Measurements from ENCODE around the gene NOM1. TPM values are rescaled to one million over a fixed set of nuclear protein-coding genes. Genes with fewer than 3 reads are reported as not detected.

The NOM1 gene
- total RNA-seq, 4 donors from 2014 or later, result 2.6 to 26.2 (median 20.4) TPM

DNA sequence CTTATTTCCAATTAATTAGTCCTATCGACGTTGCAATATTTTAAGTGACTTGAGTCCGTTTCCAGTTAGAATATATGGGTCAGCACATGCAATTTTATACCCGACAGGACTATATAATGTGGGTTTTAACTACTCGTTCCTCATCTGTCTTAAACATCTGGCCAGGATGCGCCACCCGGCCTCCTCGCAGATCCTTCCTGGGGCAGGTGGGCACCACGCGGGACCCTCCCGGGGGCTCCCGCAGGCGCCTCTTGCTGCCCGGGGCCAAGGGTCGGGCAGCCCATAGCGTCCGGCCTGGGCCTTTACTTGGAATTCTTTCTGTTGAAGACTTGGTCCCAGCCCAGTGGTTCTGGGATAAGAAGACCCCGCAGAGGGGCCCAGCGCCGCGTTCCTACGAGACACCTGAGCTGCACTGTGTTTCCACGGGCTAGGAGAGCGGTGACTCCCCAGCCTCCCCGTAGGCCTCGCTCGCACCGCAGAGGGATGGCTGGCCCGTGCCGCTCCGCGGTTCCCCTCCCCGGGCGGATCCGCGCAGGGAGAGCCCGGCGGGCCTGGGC is 71.1 kb downstream of the NOM1 start:
- intact Hi-C loops (cut with DNase I; ENCODE audit: low total_unique reads), result no loop called here
- TF ChIP-seq POLR2A (IDR thresholded peaks at IDR 0.05), result no peak
- TF ChIP-seq CTCF (IDR thresholded peaks at IDR 0.05), result no peak
- H3K27ac ChIP-seq, result no peak overlapping the region
- H3K4me1 ChIP-seq, result peaks cover 0 to 10% of the 10 kb centered on the region in 2 donors
- H3K4me3 ChIP-seq, result no peak overlapping the region
- no peaks in the 10 kb centered on the region for H3K36me3 ChIP-seq
- H3K27me3 ChIP-seq, result peaks cover 21 to 78% of the 10 kb centered on the region in 2 donors
- H3K9me3 ChIP-seq, result no peaks in the 10 kb centered on the region
- DNase-seq, result no peak

DNA sequence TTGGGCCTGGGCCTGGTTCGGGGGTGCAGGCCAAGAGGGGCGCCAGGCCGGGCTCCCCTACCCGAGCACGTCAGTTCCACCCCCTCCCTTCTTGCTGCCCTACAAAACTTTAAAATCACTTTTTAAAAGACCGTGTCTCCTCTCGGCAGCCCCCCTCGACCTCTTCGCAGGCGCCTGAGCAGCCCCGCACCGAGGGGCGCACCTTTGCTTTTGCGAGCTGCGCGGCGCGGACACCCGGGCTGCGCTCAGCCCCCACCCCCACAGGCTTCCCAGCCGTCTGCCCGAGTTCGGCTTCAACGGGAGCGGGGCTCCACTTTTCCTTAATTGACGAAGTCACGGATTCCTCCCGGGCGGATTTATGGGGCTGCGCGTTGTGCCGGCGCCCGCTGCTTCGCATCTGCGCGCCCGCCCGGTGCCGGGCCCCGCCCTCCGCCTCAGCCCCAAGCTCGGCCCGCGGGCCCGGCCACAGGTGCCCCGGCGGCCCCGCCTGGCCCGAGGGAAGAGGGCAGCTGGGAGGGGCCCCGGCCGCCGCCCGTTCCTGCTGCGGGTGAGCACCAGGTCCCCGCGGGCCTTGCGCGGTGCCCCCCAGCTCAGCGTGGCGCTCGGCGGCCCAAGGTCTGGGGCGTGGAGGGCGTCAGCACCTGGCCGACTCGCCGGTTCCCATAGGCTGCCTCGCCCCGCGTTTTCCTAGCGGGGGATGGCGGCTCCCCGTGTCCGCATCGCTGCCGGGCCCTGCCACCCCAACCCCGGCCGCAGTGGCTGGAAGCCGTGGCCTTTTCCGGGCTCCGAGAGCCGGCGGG is 71.8 kb downstream of the NOM1 start:
- Histone ChIP-seq H3K9me3 (no peaks in the 10 kb centered on the region), H3K27me3 (peaks cover 21 to 76% of the 10 kb centered on the region in 2 donors), H3K36me3 (no peaks in the 10 kb centered on the region), H3K4me3 (no peak overlapping the region), H3K27ac (no peak overlapping the region), H3K4me1 (peaks cover 0 to 10% of the 10 kb centered on the region in 2 donors)
- DNase-seq, result no peak
- intact Hi-C loops (cut with DNase I; ENCODE audit: low total_unique reads), result no loop called here
- no peak for TF ChIP-seq POLR2A (IDR thresholded peaks at IDR 0.05)
- TF ChIP-seq CTCF (IDR thresholded peaks at IDR 0.05), result no peak

- peaks cover 21 to 70% of the 10 kb centered on the region in 2 donors for H3K27me3 ChIP-seq
Observed at GRCh38 chr7:157021871-157022680, 72.6 kb downstream of the NOM1 start.

More at GRCh38 chr7:157021871-157022680, 72.6 kb downstream of the NOM1 start:
- TF ChIP-seq CTCF (IDR thresholded peaks at IDR 0.05), result no peak
- no peak for TF ChIP-seq POLR2A (IDR thresholded peaks at IDR 0.05)
- no peak overlapping the region for H3K4me3 ChIP-seq
- H3K9me3 ChIP-seq, result no peaks in the 10 kb centered on the region
- H3K36me3 ChIP-seq, result no peaks in the 10 kb centered on the region
- intact Hi-C loops (cut with DNase I; ENCODE audit: low total_unique reads), result no loop called here
- H3K4me1 ChIP-seq, result peaks cover 0 to 10% of the 10 kb centered on the region in 2 donors
- H3K27ac ChIP-seq, result no peak overlapping the region
- no peak for DNase-seq

Other genes starting within 250 kb of the NOM1 start
- gene LMBR1, start 56.5 kb upstream of the NOM1 start, total RNA-seq, result 1,000 to 10,000 TPM in 1 of 4 donors, 100 to 1,000 TPM in 2, 10 to 100 TPM in 1; 54.4 to 1,378 (median 140) TPM
- under 1 TPM in 1 of 4 donors, not detected in 3; 0.28 TPM for gene MNX1, start 61.0 kb downstream of the NOM1 start, total RNA-seq
- gene UBE3C, start 189.2 kb downstream of the NOM1 start, total RNA-seq, result 100 to 1,000 TPM in 2 of 4 donors, 10 to 100 TPM in 2; 54.1 to 121 (median 91.7) TPM

All from uterus (tissue), 4 donors.